ENCODE data around the gene VPS8. TPM values are rescaled to one million over a fixed set of nuclear protein-coding genes. Genes with fewer than 3 reads are reported as not detected.

VPS8 gene
- total and polyA plus RNA-seq, 2 of the 13 experiments (the other 11 are each of a cell fraction or from before 2014, with no cell fraction given), result 14.2 to 35.1 TPM

DNA sequence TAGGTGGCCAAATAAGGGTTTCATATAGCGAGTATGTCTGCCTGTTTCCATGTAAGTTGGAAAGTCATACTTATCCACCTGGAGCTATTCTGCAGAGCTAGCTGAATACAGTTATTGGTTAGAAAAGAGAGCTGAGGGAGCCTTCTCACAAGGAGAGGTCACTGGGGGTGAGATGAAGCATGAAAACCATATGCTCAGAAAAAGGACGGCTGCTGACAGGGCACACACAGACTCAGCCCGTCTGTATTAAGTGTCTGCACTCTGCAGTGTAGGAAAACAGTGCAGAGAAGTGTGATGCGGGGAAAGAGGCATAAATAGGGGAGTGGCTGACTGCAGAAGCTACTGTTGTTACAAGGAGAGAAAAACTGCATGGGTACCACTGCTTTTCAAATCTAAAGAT is 282.7 kb downstream of the VPS8 start:
- Histone ChIP-seq H4K20me1 (ENCODE audit: insufficient read depth, low read length) (no peaks in the 10 kb centered on the region), H3K4me1 (ENCODE audit: insufficient read depth, low read length) (peaks cover 7% of the 10 kb centered on the region; the same call in 1 of the 2 replicates), H3K4me3 (replicated peaks in 1 of 3; ENCODE audit: insufficient read depth in 1 of 3, low read depth in 2 of 3, low read length in 3 of 3) (no peak overlapping the region), H3K4me2 (ENCODE audit: low read depth, low read length) (no peak overlapping the region), H3K27ac (ENCODE audit: extremely low read length, insufficient read depth, low read length) (no peak overlapping the region), H3K79me2 (ENCODE audit: insufficient read depth, low read length) (no peaks in the 10 kb centered on the region), H3K9ac (ENCODE audit: insufficient read depth, low read depth, low read length) (no peak overlapping the region), H3K27me3 (ENCODE audit: control insufficient read depth in 1 of 2, insufficient read depth in 2 of 2, low read length in 2 of 2) (0 out of 5 replicates have a peak, but pooled peaks cover 0 to 1% of the 10 kb centered on the region in 2 experiments), H3K9me3 (ENCODE audit: low read length) (no peaks in the 10 kb centered on the region), H3K36me3 (replicated peaks in 1 of 2; ENCODE audit: control insufficient read depth in 1 of 2, insufficient read depth in 2 of 2, low read length in 2 of 2) (no peaks in the 10 kb centered on the region), H2AFZ (ENCODE audit: low read length) (no peak overlapping the region)
- intact Hi-C loops (cut with micrococcal nuclease; ENCODE audit: unreplicated experiment) (no loop called here), in situ Hi-C loops (cut with HindIII; ENCODE audit: extremely low pct_ligation_motif_present, low pct_unique_long_range_greater_than_20kb) (no loop called here)
- WGBS (ENCODE audit: low lambda C conversion rate), result 60% methylated on average over 4 of the region's 4 CpGs
- DNase-seq (ENCODE audit: low spot score) (no peak), FAIRE-seq (no peak), ATAC-seq (no peak)
- no TSS peak for BruUV-seq (replicated peaks)
- ChIA-PET CTCF (ENCODE audit: low intra/inter-chr PET ratio, low total read pairs) (no interaction called here), POLR2A (no interaction called here)
- no peak for TF ChIP-seq ZNF431 (CRISPR knock-in tag; IDR thresholded peaks at IDR 0.05; ENCODE audit: borderline replicate concordance, low read depth)
- TF ChIP-seq ZNF7 (CRISPR knock-in tag; IDR thresholded peaks at IDR 0.05), result peak; percentile 40; the same call in 1 of the 2 replicates

Other genes with a start within 250 kb of the VPS8 start
- gene MAGEF1, start 100.1 kb upstream of the VPS8 start, total RNA-seq (2016; rRNA removed; fragmentation: Illumina TruSeq; extraction: Trizol), result 60.5 and 62.4 TPM in 2 replicates
- 26.0 and 28.4 TPM in 2 replicates for gene MAGEF1, start 100.1 kb upstream of the VPS8 start, polyA plus RNA-seq (2011; rRNA removed)

Data from HepG2 (cell line).